ENCODE measurements around the gene RAD51.

DNA sequence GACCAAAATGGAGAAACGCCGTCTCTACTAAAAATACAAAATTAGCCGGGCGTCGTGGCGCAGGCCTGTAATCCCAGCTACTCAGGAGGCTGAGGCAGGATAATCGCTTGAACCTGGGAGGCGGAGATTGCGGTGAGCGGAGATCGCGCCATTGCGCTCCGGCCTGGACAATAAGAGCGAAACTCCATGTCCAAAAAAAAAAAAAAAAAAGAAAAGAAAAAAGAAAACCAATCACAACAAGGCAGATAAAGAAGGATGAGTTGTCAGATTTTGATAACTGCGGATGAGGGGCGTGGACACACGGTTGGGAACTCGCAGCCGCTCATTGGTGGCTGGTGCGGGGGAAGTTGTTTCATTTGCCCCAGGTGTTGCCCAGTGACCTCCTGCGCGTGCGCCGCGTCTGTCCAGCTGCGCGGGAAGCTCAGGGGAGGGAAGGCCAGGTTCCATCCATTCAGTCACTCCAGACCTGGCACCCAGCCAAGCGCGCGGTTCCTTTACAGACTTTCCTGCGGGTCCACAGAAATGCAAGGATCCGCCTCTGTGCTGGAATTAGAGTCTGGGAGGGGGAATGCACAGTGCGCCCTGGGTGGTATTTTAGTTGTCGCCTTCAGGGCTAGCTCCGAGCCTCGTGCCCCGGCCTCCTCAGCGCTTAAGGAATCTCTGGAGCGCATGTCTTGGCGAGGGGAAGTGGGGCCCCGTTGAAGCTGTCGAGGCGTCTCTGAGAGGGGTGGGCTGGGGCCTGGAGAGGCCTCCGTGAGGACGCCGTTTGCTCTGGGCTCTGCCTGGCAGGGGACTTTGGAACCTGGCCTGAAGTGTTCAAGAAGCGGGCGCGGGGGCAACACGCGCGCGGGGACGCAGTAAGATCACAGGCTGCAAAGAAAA lies 68.2 kb downstream of the RAD51 start:
- no peak for TF ChIP-seq EZH2 (IDR thresholded peaks at IDR 0.05; ENCODE audit: borderline replicate concordance, low read length)
- TF ChIP-seq, protein P1, sequence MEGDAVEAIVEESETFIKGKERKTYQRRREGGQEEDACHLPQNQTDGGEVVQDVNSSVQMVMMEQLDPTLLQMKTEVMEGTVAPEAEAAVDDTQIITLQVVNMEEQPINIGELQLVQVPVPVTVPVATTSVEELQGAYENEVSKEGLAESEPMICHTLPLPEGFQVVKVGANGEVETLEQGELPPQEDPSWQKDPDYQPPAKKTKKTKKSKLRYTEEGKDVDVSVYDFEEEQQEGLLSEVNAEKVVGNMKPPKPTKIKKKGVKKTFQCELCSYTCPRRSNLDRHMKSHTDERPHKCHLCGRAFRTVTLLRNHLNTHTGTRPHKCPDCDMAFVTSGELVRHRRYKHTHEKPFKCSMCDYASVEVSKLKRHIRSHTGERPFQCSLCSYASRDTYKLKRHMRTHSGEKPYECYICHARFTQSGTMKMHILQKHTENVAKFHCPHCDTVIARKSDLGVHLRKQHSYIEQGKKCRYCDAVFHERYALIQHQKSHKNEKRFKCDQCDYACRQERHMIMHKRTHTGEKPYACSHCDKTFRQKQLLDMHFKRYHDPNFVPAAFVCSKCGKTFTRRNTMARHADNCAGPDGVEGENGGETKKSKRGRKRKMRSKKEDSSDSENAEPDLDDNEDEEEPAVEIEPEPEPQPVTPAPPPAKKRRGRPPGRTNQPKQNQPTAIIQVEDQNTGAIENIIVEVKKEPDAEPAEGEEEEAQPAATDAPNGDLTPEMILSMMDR (IDR thresholded peaks at IDR 0.05; ENCODE audit: low read length): no peak
